ENCODE data around the gene SUMF1.

The SUMF1 gene

GRCh38 chr3:4394048-4394447 is 73.0 kb downstream of the SUMF1 start:
- Histone ChIP-seq H3K23ac (ENCODE audit: low read depth, low read length, poor library complexity) (no peak overlapping the region), H3K27me3 (ENCODE audit: control insufficient read depth in 3 of 3, insufficient read depth in 3 of 3, low read depth in 1 of 3, low read length in 3 of 3) (no peaks in the 10 kb centered on the region), H4K91ac (ENCODE audit: low read depth, low read length, poor library complexity) (no peak overlapping the region), H2BK12ac (ENCODE audit: low read length) (no peak overlapping the region), H2BK120ac (ENCODE audit: low read depth, low read length) (no peak overlapping the region), H3K4me1 (ENCODE audit: control insufficient read depth in 2 of 2, insufficient read depth in 1 of 2, low read depth in 1 of 2, low read length in 2 of 2) (peaks cover 5% of the 10 kb centered on the region in 2 donors), H2AK5ac (ENCODE audit: low read depth, low read length) (no peak overlapping the region), H3K9ac (ENCODE audit: low read depth, low read length, poor library complexity) (no peak overlapping the region), H3K4me2 (ENCODE audit: insufficient read depth, low read length, poor library complexity, severe bottlenecking) (no peak overlapping the region), H3K4ac (ENCODE audit: low read length) (no peak overlapping the region), H2BK15ac (ENCODE audit: low read length) (no peak overlapping the region), H3K4me3 (ENCODE audit: low read length in 2 of 2) (no peak overlapping the region), H3K79me1 (ENCODE audit: low read depth, low read length) (no peaks in the 10 kb centered on the region), H3K9me3 (replicated peaks in 1 of 2; ENCODE audit: control insufficient read depth in 2 of 2, insufficient read depth in 1 of 2, low read depth in 1 of 2, low read length in 2 of 2) (no peaks in the 10 kb centered on the region), H3K36me3 (replicated peaks in 1 of 2; ENCODE audit: control insufficient read depth in 2 of 2, insufficient read depth in 2 of 2, low read length in 2 of 2) (peaks cover 0 to 2% of the 10 kb centered on the region in 2 donors), H2BK5ac (ENCODE audit: low read length) (no peak overlapping the region), H2AFZ (ENCODE audit: low read length) (no peak overlapping the region), H3K14ac (ENCODE audit: low read length) (no peak overlapping the region), H3K18ac (ENCODE audit: low read length) (no peak overlapping the region), H3K27ac (replicated peaks; ENCODE audit: low read length) (no peak overlapping the region), H4K8ac (ENCODE audit: low read depth, low read length) (no peak overlapping the region)
- WGBS, 2 donors (ENCODE audit: extremely low coverage in 2 of 2, insufficient read length in 2 of 2, insufficient replicate concordance in 1 of 2) = no CpG with 5 or more reads among the region's 3 CpGs
- no peak for DNase-seq (ENCODE audit: low spot score)

GRCh38 chr3:4392992-4393391 is 74.1 kb downstream of the SUMF1 start:
- peaks cover 5 to 7% of the 10 kb centered on the region in 2 donors for H3K4me1 ChIP-seq (ENCODE audit: control insufficient read depth in 2 of 2, insufficient read depth in 1 of 2, low read depth in 1 of 2, low read length in 2 of 2)
- H3K14ac ChIP-seq (ENCODE audit: low read length) = no peak overlapping the region
- no peak overlapping the region for H3K4me2 ChIP-seq (ENCODE audit: insufficient read depth, low read length, poor library complexity, severe bottlenecking)
- H2AK5ac ChIP-seq (ENCODE audit: low read depth, low read length) = no peak overlapping the region
- no peak overlapping the region for H2BK15ac ChIP-seq (ENCODE audit: low read length)
- no peaks in the 10 kb centered on the region for H3K79me1 ChIP-seq (ENCODE audit: low read depth, low read length)
- H3K18ac ChIP-seq (ENCODE audit: low read length) = no peak overlapping the region
- peaks cover 0 to 2% of the 10 kb centered on the region in 2 donors for H3K36me3 ChIP-seq (replicated peaks in 1 of 2; ENCODE audit: control insufficient read depth in 2 of 2, insufficient read depth in 2 of 2, low read length in 2 of 2)
- no peak overlapping the region for H4K91ac ChIP-seq (ENCODE audit: low read depth, low read length, poor library complexity)
- H2AFZ ChIP-seq (ENCODE audit: low read length) = no peak overlapping the region
- H3K4ac ChIP-seq (ENCODE audit: low read length) = no peak overlapping the region
- H2BK12ac ChIP-seq (ENCODE audit: low read length) = no peak overlapping the region
- H3K23ac ChIP-seq (ENCODE audit: low read depth, low read length, poor library complexity) = no peak overlapping the region
- no peak overlapping the region for H3K4me3 ChIP-seq (ENCODE audit: low read length in 2 of 2)
- DNase-seq (ENCODE audit: low spot score) = no peak
- H4K8ac ChIP-seq (ENCODE audit: low read depth, low read length) = no peak overlapping the region
- no CpG with 5 or more reads among the region's 5 CpGs for WGBS, 2 donors (ENCODE audit: extremely low coverage in 2 of 2, insufficient read length in 2 of 2, insufficient replicate concordance in 1 of 2)
- H2BK5ac ChIP-seq (ENCODE audit: low read length) = no peak overlapping the region
- H3K27ac ChIP-seq (replicated peaks; ENCODE audit: low read length) = no peak overlapping the region
- H3K27me3 ChIP-seq (ENCODE audit: control insufficient read depth in 3 of 3, insufficient read depth in 3 of 3, low read depth in 1 of 3, low read length in 3 of 3) = no peaks in the 10 kb centered on the region
- H3K9ac ChIP-seq (ENCODE audit: low read depth, low read length, poor library complexity) = no peak overlapping the region
- no peak overlapping the region for H2BK120ac ChIP-seq (ENCODE audit: low read depth, low read length)
- H3K9me3 ChIP-seq (replicated peaks in 1 of 2; ENCODE audit: control insufficient read depth in 2 of 2, insufficient read depth in 1 of 2, low read depth in 1 of 2, low read length in 2 of 2) = no peaks in the 10 kb centered on the region

GRCh38 chr3:4387210-4388204 is 79.6 kb downstream of the SUMF1 start:
- Histone ChIP-seq H3K4me3 (ENCODE audit: low read length in 2 of 2) (no peak overlapping the region), H2BK12ac (ENCODE audit: low read length) (no peak overlapping the region), H3K4me1 (ENCODE audit: control insufficient read depth in 2 of 2, insufficient read depth in 1 of 2, low read depth in 1 of 2, low read length in 2 of 2) (peaks cover 5 to 7% of the 10 kb centered on the region in 2 donors), H3K23ac (ENCODE audit: low read depth, low read length, poor library complexity) (no peak overlapping the region), H3K9me3 (replicated peaks in 1 of 2; ENCODE audit: control insufficient read depth in 2 of 2, insufficient read depth in 1 of 2, low read depth in 1 of 2, low read length in 2 of 2) (no peaks in the 10 kb centered on the region), H2BK15ac (ENCODE audit: low read length) (no peak overlapping the region), H3K79me1 (ENCODE audit: low read depth, low read length) (no peaks in the 10 kb centered on the region), H3K18ac (ENCODE audit: low read length) (no peak overlapping the region), H3K4me2 (ENCODE audit: insufficient read depth, low read length, poor library complexity, severe bottlenecking) (no peak overlapping the region), H2AFZ (ENCODE audit: low read length) (no peak overlapping the region), H2BK5ac (ENCODE audit: low read length) (no peak overlapping the region), H3K14ac (ENCODE audit: low read length) (no peak overlapping the region), H3K27ac (replicated peaks; ENCODE audit: low read length) (no peak overlapping the region), H3K9ac (ENCODE audit: low read depth, low read length, poor library complexity) (no peak overlapping the region), H3K27me3 (ENCODE audit: control insufficient read depth in 3 of 3, insufficient read depth in 3 of 3, low read depth in 1 of 3, low read length in 3 of 3) (no peaks in the 10 kb centered on the region), H2BK120ac (ENCODE audit: low read depth, low read length) (no peak overlapping the region), H3K36me3 (replicated peaks in 1 of 2; ENCODE audit: control insufficient read depth in 2 of 2, insufficient read depth in 2 of 2, low read length in 2 of 2) (no peaks in the 10 kb centered on the region), H2AK5ac (ENCODE audit: low read depth, low read length) (no peak overlapping the region), H3K4ac (ENCODE audit: low read length) (no peak overlapping the region), H4K91ac (ENCODE audit: low read depth, low read length, poor library complexity) (no peak overlapping the region), H4K8ac (ENCODE audit: low read depth, low read length) (no peak overlapping the region)
- no peak for DNase-seq (ENCODE audit: low spot score)
- WGBS, 2 donors (ENCODE audit: extremely low coverage in 2 of 2, insufficient read length in 2 of 2, insufficient replicate concordance in 1 of 2) = no CpG with 5 or more reads among the region's 2 CpGs

- Histone ChIP-seq H3K4me2 (ENCODE audit: insufficient read depth, low read length, poor library complexity, severe bottlenecking) (no peak overlapping the region), H3K4me1 (ENCODE audit: control insufficient read depth in 2 of 2, insufficient read depth in 1 of 2, low read depth in 1 of 2, low read length in 2 of 2) (peaks cover 3 to 7% of the 10 kb centered on the region in 2 donors), H2BK12ac (ENCODE audit: low read length) (no peak overlapping the region), H3K36me3 (replicated peaks in 1 of 2; ENCODE audit: control insufficient read depth in 2 of 2, insufficient read depth in 2 of 2, low read length in 2 of 2) (no peaks in the 10 kb centered on the region), H3K9me3 (replicated peaks in 1 of 2; ENCODE audit: control insufficient read depth in 2 of 2, insufficient read depth in 1 of 2, low read depth in 1 of 2, low read length in 2 of 2) (no peaks in the 10 kb centered on the region), H2AFZ (ENCODE audit: low read length) (no peak overlapping the region), H3K4me3 (ENCODE audit: low read length in 2 of 2) (no peak overlapping the region), H3K14ac (ENCODE audit: low read length) (no peak overlapping the region), H2BK15ac (ENCODE audit: low read length) (no peak overlapping the region), H2BK120ac (ENCODE audit: low read depth, low read length) (no peak overlapping the region), H3K27ac (replicated peaks; ENCODE audit: low read length) (no peak overlapping the region), H3K4ac (ENCODE audit: low read length) (no peak overlapping the region), H2BK5ac (ENCODE audit: low read length) (no peak overlapping the region), H3K23ac (ENCODE audit: low read depth, low read length, poor library complexity) (no peak overlapping the region), H4K8ac (ENCODE audit: low read depth, low read length) (no peak overlapping the region), H3K18ac (ENCODE audit: low read length) (no peak overlapping the region), H3K79me1 (ENCODE audit: low read depth, low read length) (no peaks in the 10 kb centered on the region), H4K91ac (ENCODE audit: low read depth, low read length, poor library complexity) (no peak overlapping the region), H3K9ac (ENCODE audit: low read depth, low read length, poor library complexity) (no peak overlapping the region), H3K27me3 (ENCODE audit: control insufficient read depth in 3 of 3, insufficient read depth in 3 of 3, low read depth in 1 of 3, low read length in 3 of 3) (no peaks in the 10 kb centered on the region), H2AK5ac (ENCODE audit: low read depth, low read length) (no peak overlapping the region)
- no CpG with 5 or more reads among the region's 6 CpGs for WGBS, 2 donors (ENCODE audit: extremely low coverage in 2 of 2, insufficient read length in 2 of 2, insufficient replicate concordance in 1 of 2)
- no peak for DNase-seq (ENCODE audit: low spot score)
Measured at GRCh38 chr3:4385201-4385600, 81.9 kb downstream of the SUMF1 start.

Data from neuronal stem cell (in vitro differentiated cells).